Superior temporal gyrus (tissue), 1 donor: Measurements from ENCODE around the gene MYO1E.
A peak's percentile ranks its signal among the peaks of the same experiment; 100 is the strongest.
"Not testable (repeated sequence)": the region's sequence is repeated elsewhere in the genome, so short reads cannot be mapped to it uniquely, and the experiment has no call there.

Source experiments
- DNase-seq: peaks from one replicate; pipeline ENCODE4 v3.0.0-alpha.2; 2016; ENCODE audit errors: extremely low spot score

MYO1E gene

DNA sequence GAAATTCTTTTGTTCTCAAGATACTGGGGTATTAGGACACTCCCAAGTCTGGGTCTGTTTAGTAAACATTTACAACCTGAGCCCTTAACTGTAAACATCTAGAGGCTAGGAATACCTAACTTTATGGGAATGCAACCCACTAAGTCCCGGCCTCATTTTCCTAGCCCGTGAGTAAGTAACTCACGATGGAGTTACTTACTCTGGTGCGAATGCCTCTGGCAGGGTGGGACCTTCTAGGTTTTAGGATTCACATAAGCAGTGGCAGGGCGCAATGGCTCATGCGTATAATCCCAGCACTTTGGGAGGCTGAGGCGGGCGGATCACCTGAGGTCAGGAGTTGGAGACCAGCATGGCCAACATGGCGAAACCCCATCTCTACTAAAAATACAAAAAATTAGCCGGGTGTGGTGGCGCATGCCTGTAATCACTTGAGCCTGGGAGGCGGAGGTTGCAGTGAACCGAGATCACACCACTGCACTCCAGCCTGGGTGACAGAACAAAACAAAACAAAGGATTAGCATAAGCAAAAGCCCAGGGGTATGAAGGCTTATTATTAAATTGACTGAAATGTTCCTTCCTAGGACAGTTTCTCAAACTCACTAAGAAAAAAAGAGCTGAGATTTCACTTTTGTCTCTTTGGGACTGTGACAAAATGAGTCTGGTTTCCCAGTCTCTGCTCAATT, 14.7 kb upstream of the MYO1E start:
- DNase-seq = not testable (repeated sequence)

DNA sequence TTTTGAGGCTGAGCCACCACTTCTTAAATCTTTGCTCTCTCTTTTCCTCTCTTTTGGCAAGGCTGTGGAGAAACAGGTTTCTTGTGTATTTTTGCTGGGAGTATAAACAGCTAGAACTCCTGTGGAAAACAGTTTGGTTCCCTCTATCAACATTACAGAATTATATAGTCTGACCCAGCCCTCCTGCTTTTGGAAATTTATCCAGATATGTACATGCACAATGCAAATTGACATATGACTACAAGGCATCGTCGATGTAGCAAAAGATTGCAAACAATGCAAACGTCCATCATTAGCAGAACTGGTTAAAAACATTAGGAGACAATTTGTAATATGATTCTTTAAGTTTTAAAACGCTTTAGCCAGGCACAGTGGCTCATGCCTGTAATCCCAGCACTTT, 12.5 kb upstream of the MYO1E start:
- no peak for DNase-seq

DNA sequence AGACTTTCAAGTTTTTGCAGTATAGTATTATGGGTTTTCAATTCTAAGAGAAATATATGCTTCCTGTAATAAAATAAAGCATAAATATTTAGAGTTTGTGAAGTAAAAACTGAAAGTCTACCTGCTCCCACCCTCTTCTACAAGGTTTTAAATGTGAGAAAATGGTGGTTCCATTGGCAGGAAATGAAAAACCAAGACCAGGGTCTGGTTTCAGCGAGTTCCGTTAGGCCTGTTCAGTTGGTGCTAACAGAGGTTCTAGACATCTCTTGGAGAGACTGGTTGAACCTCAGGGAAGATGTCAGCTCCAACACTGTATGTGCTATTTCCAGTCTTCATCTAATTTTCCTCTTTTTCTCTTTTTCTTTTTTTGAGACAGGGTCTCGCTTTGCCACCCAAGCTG, 11.8 kb upstream of the MYO1E start:
- DNase-seq = no peak

DNA sequence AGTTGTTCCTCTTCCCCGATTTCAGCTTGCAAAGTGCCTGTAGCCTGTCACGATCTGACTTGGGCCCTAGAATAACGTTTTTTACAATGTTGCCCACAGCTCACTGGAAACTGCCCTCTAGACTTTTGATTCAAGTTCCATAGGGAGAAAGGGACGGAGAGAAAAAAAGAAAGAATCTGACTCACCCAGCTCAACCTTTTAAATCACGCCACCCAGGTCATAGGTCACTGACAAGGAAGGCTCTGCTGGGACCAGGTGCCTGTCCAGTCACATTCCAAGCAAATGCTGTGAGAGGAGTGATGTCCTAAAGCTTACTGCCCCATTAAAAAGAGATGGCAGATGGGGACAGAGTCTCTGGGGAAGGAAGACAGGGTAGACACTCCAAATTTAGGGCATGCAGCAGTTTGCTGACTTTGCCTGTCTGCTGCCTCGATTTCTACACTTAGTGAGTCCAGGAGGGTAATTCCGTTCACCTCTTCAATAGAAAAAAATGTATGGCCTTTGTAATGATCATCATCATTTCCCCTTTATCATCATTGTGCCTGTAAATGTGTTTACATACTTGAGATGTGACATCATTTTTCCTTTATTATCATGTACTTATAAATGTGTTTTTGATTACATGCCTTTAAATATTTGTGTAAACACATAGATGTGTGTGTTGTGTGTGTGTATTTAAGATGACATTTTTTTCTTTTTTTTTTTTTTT, 8.4 kb upstream of the MYO1E start:
- no peak for DNase-seq

DNA sequence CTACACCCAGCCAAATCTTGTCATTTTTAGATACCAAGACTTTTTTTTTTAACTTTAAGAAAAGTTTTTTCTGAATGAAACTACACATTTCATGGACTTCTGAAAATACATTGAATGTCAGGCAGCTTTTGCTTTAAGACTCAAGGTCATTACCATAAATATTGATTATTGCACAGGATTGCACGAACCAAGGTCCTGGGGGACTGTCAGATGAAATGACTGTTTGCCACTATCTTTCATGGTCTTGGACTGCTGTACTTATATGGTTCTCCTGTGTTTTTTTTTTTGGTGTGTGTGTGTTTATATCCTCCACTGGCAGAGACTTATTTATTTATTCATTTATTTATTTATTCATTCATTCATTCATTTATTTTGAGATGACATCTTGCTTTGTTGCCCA, 6.9 kb upstream of the MYO1E start:
- no peak for DNase-seq

DNA sequence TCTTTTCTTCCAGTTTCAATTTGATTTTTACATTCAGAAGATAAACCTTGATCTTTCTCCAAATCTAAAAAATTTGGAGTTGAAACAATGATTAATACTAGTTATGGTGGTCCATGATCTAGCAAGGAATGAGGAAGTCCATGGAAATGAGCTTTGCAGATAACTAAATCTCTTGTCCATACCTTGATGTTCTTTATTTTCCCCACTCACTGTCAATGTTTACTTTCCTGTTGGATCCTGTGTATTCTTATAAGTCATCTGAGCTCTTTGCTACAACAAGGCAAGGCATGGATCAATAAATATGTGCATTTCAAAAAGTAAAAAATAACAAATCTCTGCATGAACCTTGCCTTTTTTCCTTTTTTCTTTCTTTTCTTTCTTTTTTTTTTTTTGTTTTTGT, 6.2 kb upstream of the MYO1E start:
- no peak for DNase-seq

DNA sequence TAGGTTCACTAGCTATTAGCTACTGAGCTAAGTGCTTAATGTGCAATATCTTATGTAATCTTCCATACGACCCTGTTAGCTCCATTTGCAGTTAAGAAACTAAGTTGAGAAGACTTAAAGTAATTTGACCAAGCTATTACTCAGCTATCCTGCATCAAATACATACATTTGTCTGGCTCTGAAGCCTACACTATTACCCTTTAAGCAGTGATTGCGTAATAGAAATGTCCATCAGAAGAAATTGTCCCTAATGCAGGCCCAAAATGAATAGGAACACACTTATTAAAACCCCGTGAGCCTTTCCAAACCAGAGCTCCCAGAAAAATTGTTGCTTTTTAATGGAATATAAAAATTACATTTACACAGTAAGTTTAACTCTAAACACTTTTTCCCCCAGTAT, 5.3 kb upstream of the MYO1E start:
- no peak for DNase-seq

DNA sequence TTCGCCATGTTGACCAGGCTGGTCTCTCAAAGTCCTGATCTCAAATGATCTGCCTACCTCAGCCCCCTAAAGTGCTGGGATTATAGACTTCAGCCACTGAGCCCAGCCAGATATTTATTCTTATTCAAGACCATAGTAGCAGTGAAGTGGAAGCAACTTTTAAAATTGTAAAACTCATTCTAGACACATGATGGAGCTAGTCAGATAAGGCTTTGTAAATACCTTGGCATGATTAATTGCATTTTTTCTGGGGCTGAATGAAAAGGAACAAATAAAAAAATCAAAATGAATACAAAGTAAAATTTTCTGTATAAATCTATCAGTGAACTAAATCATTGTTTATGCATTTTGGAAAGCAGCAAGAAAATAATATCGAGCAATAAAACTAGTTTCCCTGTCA, 4.1 kb upstream of the MYO1E start:
- peak; percentile 65 for DNase-seq

DNA sequence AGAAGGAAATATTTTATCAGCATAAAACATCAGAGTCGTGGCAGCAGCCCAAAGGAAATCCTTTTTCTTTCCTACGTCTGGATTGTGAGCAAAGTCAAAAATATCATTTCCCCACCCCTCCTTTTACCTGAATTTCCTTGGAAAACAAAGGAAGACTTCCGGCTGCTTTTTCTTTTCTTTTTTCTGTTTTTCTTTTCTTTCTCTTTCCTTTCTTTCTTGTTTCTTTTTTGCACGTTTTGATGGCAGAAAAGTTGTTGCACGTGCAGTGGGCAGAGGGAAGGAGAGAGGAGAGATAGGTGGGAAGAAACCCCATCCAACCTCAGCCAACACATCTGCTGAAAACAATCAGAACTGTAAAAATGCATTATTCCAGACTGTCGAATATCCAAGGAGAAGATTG, 544 bp upstream of the MYO1E start:
- DNase-seq = no peak

DNA sequence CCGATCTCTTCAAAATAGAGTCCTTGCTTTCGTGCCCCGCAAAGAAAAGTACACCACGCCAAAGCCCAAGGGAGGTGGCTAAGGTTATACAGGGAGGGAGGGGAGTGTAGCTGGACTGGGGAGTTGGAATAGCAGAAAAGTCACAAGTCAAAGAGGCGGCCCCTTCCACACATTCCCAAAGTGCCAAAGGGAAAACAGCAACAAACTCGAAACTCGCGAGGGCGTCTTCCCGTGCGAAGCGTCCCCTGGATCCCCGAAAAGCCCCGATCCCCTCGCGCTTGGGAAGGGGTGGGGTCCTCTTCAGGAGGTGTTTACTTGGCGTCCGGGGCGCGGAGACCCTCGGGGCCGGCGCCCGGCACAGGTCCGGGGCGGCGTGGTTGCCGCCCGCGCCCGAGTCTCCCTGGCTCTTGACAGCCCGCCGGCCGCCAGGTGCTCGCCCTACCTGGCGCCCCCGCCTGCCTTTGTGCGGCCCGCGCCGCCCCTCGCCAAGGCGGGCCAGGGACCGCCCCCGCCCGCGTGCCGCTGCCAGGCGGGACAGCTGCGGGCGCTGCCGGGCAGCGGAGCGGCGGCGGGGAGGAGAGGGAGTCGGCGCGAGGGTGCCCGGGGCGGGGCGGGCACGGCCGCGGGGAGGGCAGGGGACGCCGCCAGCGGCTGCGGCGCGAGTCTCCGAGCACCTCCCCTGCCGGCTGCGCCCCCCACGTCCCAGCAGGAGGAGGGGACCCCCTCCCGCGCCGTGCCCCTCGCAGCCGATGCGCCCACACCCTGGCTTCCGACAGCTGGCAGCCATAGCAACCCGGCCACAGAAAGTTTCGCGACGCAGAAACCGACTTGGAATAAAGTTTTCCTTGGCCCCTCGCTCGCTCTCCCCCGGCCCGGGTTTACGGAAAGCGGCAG, 966 bp downstream of the MYO1E start:
- DNase-seq = peak; percentile 29

DNA sequence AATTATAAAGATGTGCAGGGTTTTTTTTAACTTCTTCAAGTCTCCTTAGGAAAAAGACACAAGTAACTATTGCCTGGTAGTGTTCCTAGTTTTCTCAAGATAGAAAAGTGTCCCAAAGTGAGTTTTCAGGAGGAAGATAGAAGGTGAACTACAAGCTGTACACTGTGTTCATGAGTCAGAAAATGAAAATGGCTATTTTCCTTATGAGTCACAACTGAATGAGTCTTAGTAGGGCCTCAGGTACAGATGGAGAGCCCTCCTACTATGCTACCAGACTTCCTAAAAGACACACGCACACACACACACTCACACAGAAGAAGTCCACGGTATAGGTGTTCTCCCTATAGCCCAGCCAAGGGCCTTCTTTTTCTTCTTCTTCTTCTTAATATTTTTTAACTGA, 3.1 kb downstream of the MYO1E start:
- DNase-seq = no peak

DNA sequence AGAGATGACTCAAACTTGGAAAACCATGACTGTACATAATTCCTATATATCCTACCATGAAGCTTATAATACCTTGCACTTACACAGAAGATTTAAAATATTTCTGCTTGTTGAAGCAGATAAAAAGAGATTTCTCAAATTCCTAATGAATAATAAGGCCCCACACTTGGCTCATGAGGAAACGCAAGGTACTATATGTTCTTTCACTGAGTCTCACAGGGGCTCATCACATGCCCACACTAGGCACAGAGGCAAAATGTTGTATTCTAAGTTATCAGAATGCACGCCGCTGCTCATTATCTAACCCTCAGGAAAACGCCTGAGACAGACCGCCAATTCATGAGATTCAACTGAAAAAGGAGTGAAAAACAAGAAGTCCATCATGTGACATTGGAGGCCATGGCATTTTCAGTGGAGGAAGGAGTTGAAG, 5.6 kb downstream of the MYO1E start:
- no peak for DNase-seq

DNA sequence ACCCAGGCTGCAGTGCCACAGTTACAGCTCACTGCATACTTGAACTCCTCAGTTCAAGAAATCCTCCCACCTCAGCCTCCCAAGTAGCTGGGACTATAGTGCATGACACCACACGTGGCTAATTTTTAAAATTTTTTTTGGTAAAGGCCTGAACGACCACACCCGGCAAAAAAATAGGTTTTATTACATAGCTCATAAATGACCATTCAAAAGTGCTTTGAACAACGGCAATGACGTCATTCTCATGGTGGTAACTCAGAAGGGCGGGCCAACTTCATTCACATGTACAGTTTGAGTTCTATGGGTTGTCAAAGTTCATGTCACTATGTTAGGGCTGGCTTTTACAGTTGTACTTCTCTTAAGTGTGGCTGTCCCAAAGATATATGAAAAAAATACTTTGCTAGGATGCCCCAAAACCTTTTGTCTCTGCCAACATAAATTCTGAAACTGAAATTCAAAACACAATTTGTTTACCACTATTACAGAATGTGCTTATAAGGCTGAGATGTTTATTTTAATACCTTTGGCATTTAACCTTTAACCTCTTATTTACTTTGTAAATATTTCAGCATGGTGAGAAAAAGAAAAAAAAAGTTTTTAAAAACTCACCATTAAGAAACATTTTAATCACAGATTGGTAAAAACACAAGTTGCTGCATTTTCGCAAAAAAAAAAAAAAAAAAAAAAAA, 6.2 kb downstream of the MYO1E start:
- DNase-seq = no peak

DNA sequence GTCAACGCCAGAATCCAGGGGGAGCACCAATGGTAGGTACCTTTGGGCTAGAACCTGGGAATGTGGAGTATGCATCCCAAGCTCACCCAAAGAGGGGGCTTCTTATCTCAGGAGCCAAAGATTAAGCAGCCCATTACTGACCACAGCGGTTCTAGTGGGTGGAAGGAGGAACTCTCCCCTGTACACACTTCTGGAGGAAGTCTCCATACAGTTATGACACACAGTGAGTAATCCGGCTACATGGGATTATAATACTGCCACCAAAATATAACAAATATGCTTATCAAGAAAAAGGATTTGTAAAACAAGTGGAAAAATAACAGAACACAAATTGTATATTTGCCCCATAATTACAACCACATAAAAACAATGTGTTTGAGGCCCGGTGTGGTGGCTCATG, 8.4 kb downstream of the MYO1E start:
- no peak for DNase-seq

DNA sequence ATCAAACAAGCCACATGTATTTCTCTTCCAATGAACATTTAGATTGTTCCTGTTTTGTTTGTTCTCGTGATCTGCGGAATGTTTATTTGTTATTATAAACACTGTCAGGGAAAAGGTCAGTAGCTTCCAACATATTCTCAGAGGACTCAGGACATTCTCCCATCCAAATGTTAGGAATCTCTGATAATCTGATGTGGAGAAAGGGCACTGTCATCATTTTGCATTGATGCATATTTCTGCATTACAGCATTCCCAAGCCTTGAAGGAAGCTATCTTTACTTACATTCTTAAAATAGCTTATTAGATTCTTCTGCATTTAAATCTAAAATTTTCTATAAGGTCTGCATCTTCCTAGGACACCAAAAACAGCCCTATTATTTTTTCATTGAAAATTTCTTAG, 10.3 kb downstream of the MYO1E start:
- no peak for DNase-seq

DNA sequence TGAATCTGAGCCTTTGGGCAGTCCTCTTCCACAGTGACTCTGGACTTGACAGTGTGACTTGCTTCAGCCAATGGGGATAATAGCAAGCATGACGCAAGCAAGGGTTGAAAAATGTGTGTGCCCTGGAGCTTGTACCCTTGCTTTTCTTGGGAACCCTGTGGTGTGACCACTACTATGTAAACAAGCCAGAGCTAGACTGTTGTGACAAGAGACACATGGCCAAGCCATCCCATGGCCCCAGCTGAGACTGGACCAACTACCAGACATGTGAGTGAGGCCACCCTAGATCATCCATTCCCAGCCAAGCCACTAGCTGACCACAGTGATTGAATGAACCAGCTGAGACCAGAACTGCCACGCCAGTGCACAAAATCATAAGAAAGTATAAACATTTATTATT, 11.8 kb downstream of the MYO1E start:
- no peak for DNase-seq

DNA sequence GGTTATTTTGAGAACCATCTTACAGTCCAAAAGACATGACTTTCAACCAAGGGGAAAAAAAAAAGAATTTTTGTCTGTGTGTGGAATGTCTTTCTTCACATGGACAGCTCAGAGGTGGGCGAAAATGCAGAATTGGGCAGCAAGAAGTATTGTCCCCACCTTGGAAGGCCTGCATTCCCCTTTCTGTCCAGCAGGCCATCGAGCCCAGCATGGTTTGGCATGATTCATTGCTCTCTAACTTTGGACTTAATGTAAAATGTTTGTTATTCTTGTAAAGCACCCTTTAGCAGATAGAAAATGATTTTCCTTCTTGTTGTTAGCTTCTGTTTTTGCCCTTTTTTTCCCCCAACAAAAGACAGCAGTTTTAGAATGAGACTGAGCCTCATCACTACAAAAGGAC, 12.4 kb downstream of the MYO1E start:
- no peak for DNase-seq

DNA sequence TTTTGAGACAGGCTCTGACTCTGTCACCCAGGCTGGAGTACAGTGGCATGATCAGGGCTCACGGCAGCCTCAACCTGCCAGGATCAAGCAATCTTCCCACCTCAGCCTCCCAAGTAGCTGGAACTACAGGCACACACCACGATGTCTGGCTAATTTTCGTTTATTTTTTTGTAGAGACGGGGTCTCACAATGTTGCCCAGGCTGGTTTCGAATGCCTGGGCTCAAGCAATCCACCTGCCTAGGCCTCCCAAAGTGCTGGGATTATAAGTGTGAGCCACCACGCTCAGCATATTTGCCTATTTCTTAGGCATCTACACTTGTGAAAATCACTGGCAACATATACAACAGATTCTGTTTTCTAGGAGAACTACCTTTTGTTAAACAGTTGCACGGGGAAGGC, 16.9 kb downstream of the MYO1E start:
- DNase-seq = no peak

DNA sequence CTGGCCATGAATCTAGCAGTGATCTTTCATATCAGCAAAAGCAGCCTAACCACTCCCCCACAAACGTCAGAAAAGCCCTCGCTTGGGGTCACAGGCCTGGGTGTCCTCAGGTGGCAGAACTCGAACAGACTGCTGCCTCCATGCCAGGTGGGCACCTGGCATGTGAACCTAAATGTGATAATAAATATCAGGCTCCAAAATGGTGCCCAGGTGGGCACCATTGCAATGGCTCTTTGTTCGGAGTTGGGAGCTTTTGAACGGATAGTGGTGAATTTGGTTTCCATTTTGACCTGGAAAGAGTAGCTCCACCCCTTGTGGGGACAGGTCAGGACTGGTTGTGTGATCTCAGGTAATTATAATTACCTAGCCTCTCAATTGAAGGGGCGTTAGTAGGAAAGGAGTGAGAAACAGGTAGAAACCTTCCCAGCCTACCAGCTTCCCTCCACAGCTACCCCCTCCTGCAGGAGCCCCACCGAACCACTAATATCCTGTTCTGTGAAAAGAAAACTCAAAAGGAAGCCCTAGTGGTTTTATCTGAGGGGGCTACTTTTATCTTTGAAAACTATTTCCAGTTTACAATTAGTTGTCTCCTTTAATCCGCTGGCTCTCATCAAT, 18.1 kb downstream of the MYO1E start:
- no peak for DNase-seq

DNA sequence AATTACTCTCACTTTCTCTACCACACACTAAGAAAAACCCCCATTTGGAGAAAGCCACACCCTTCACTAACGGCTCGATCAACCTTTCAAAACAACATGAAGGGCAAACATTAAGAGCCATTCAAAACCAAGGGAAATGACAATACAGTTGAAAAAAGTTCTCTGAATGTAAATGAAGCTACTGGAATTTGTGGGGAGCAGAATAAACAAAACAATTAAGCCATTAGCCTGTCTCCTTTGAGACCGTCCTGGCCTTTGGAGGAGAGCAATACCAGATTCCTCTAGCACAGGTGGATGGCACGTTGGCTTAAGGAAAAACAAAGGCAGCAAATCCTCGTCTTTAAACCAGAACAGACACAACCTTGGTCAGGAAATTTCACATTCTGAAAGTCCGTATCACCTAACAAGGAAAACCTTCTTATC, 18.7 kb downstream of the MYO1E start:
- no peak for DNase-seq

DNA sequence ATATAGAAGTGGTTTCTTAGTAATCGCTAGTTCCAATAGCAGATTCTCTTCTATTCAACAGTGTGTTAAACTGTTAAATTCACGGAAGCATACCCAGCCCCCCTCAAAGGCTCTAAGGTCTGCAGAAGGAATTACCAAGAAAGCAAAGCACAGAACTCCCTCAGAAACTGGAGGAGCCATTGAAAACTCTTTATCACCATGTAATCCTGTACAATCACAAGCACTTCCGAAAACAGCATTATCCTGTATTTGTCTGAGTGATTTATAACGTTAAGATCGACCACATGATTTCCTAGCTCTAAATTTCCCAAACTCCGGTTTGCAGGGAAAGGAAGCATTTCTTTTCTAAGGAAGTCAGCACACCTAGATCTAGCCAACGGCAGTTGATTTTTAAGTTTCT, 20.0 kb downstream of the MYO1E start:
- DNase-seq = no peak

DNA sequence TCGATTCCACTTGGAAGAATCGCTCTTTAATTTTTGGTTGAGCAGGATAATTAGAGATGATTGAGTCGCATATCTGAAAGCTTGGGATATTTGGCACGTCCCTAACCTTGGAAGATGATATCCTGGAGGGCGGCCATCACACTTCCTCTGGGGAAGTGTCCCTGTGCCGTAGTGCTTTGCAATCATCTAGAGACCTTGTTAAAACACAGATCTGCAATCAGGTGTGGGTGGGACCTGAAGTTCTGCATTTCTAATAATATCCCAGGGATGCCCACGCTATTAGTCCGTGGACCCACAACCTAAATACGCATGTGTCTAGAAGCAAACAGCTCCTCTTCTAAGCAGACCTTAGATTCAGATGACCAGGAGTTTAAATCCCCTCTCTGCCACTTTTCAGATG, 20.5 kb downstream of the MYO1E start:
- no peak for DNase-seq
